GM12878 (cell line): ENCODE data around the gene RASAL2. TPM values are rescaled to one million over a fixed set of nuclear protein-coding genes. Genes with fewer than 3 reads are reported as not detected.

ENCODE experiments used
- ATAC-seq: fragments of 200-7000 bp; cut with Tn5 transposase; 3 replicates; pipeline ENCODE4 v1.9.1; 2020; ENCODE audit warnings: mild to moderate bottlenecking, moderate library complexity
- BruUV-seq: library from RNA; stranded (reverse); fragments of 400-500 nt; replicated peaks from 2 replicates; lab custom pipeline; 2021; lab: Mats Ljungman, UMichigan
- CTCF ChIA-PET: fragments of 300-600 bp; sonication (Branson Sonifier 250); formaldehyde crosslinking; extraction: SDS; loops from one replicate; lab custom pipeline; 2021; ENCODE audit warnings: inconsistent platforms; lab: Yijun Ruan, JAX
- POLR2A ChIA-PET: fragments of 350-600 bp; formaldehyde crosslinking; extraction: SDS; loops from one replicate; lab custom pipeline; 2021; ENCODE audit warnings: inconsistent platforms; lab: Charles Lee
- RAD21 ChIA-PET: fragments of 300-600 bp; sonication (Branson Sonifier 250); formaldehyde crosslinking; loops from one replicate; lab custom pipeline; 2023; ENCODE audit warnings: antibody characterized with exemption; ENCODE audit not compliant: unreplicated experiment; lab: Charles Lee
- SMC1A ChIA-PET: fragments of 300-600 bp; sonication (Branson Sonifier 250); formaldehyde crosslinking; loops from one replicate; lab custom pipeline; 2023; ENCODE audit not compliant: unreplicated experiment, uncharacterized antibody; lab: Charles Lee
- DNase-seq: peaks from one replicate; pipeline ENCODE4 v3.0.0-alpha.2; 2011; ENCODE audit warnings: low read depth, low spot score
- FAIRE-seq: peaks from 3 replicates; lab custom pipeline; 2011; peaks lifted over from hg19 to GRCh38; lab: Jason Lieb, UNC
- H2AFZ ChIP-seq: 2 replicates; pipeline ENCODE4 v1.6.0; 2011; ENCODE audit warnings: low read depth, low read length, control low read depth; ENCODE audit not compliant: control insufficient read depth
- H3K27ac ChIP-seq: 2 replicates; pipeline ENCODE4 v1.5.1; 2011; ENCODE audit warnings: control low read depth; ENCODE audit not compliant: control insufficient read depth, insufficient read depth
- H3K27me3 ChIP-seq, 2 experiments: replicated peaks in 1 of 2; 2 replicates each; pipeline versions ENCODE4 v1.6.0 to v1.6.1; 2011; ENCODE audit warnings: low read length in 1 of 2; ENCODE audit not compliant: control insufficient read depth in 2 of 2, insufficient read depth in 2 of 2
- H3K36me3 ChIP-seq, 2 experiments: 2 replicates each; pipeline ENCODE4 v1.5.1; 2011; ENCODE audit warnings: low read length in 1 of 2; ENCODE audit not compliant: control insufficient read depth in 2 of 2, insufficient read depth in 2 of 2
- H3K4me1 ChIP-seq: 2 replicates; pipeline ENCODE4 v1.6.1; 2011; ENCODE audit warnings: mild to moderate bottlenecking, low read length, moderate library complexity, mixed read lengths; ENCODE audit not compliant: control insufficient read depth, insufficient read depth
- H3K4me2 ChIP-seq: 2 replicates; pipeline ENCODE4 v1.6.0; 2011; ENCODE audit warnings: control low read depth; ENCODE audit not compliant: control insufficient read depth, insufficient read depth
- H3K4me3 ChIP-seq: fragments of 200-600 bp; sonication (generic); 2 replicates; pipeline ENCODE4 v1.5.1; 2016
- H3K79me2 ChIP-seq: 2 replicates; pipeline ENCODE4 v1.6.0; 2011; ENCODE audit warnings: low read length; ENCODE audit not compliant: control insufficient read depth, insufficient read depth
- H3K9ac ChIP-seq: 2 replicates; pipeline ENCODE4 v1.8.0; 2011; ENCODE audit warnings: low read length, control low read depth, mixed read lengths; ENCODE audit not compliant: control insufficient read depth, insufficient read depth
- H3K9me3 ChIP-seq: replicated peaks from 3 replicates; pipeline ENCODE4 v1.5.1; 2011; ENCODE audit warnings: mild to moderate bottlenecking, low read length; ENCODE audit not compliant: control insufficient read depth, insufficient read depth
- H4K20me1 ChIP-seq: 2 replicates; pipeline ENCODE4 v1.6.0; 2011; ENCODE audit not compliant: control insufficient read depth, insufficient read depth
- ATF7 ChIP-seq: fragments of 450-650 bp; IDR thresholded peaks from 2 replicates; pipeline ENCODE4 v1.6.1; 2016; ENCODE audit warnings: low read depth, mild to moderate bottlenecking
- POLR2AphosphoS5 ChIP-seq: IDR thresholded peaks from 2 replicates; pipeline ENCODE4 v1.6.1; 2011; ENCODE audit warnings: mild to moderate bottlenecking, low read length, inconsistent platforms
- RAD21 ChIP-seq: IDR thresholded peaks from 2 replicates; pipeline ENCODE4 v1.6.1; 2011; ENCODE audit warnings: mild to moderate bottlenecking, low read depth, low read length, moderate library complexity; ENCODE audit not compliant: insufficient read depth
- RUNX3 ChIP-seq: IDR thresholded peaks from 2 replicates; pipeline ENCODE4 v1.6.1; 2012; ENCODE audit warnings: low read length, inconsistent platforms
- SUZ12 ChIP-seq: fragments of 200-600 bp; sonication (generic); IDR thresholded peaks from one replicate; pipeline ENCODE4 v1.6.1; 2018; ENCODE audit warnings: antibody characterized with exemption, mild to moderate bottlenecking; ENCODE audit not compliant: unreplicated experiment
- WGBS: methylation state at CpG from one replicate; pipeline ENCODE4 v1.1.6; 2016; ENCODE audit warnings: low lambda C conversion rate; ENCODE audit not compliant: insufficient replicate concordance, insufficient coverage; ENCODE audit errors: missing lambda C conversion rate; 5-methylcytosine and 5-hydroxymethylcytosine counted together
- in situ Hi-C: fragments of 300-500 bp; cut with MboI; formaldehyde crosslinking; loops from 9 replicates; pipeline ENCODE4 v1.14.3; 2018; ENCODE audit warnings: mixed read lengths
- intact Hi-C: fragments of 100-400 bp; cut with micrococcal nuclease; formaldehyde crosslinking; loops from one replicate; pipeline ENCODE4 v1.14.2; 2022; ENCODE audit not compliant: unreplicated experiment
- polyA plus RNA-seq, 11 experiments: library from polyadenylated mRNA; depleted of rRNA in 4 of 11; unstranded in 6 of 11; stranded (reverse) in 5 of 11; fragments of >200 nt; fragmentation: Nextera tagmentation in 4 of 11; fragmentation: Illumina TruSeq in 1 of 11; extraction: Ambion mirVana in 4 of 11; extraction: Trizol in 1 of 11; gene quantifications; 1 replicate in 1 of 11; 2 replicates in 10 of 11; pipeline versions ENCODE4 v1.2.1 to v1.2.3, GENCODE V29; 2011 to 2016; ENCODE audit warnings: inconsistent platforms in 2 of 11, missing spikeins in 2 of 11, low read depth in 1 of 11
- total RNA-seq, 4 experiments: library from RNA; depleted of rRNA in 3 of 4; stranded (reverse); fragments of >200 nt in 3 of 4; fragmentation: Illumina TruSeq in 1 of 4; extraction: Trizol in 1 of 4; gene quantifications; 2 replicates each; pipeline versions ENCODE4 v1.2.1 to v1.2.3, GENCODE V29; 2013 to 2021

RASAL2 gene
- total and polyA plus RNA-seq, 10 of the 15 experiments (the other 5 are each of a cell fraction or from before 2014, with no cell fraction given), result 0.02 to 6.9 (median 0.17) TPM; not detected in 1

DNA sequence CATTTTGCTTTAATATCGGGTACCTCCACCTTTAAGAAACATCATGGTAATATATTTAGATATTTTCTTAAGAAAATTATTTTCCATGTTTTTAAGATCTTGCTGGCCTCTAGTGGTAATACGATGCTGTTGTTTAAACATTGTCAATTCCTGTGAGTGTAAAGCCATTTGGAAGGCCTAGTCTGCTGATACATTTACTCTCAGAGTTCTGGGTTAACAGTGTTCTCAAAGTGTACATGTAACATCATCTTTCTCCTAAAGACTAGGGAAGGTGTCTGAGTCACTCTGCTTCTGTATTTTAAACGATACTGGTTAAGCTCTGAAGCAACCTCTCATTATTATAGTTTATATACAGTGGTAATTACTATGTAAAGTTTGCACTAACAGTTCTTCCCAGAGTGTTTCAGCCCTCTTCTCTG lies 189.1 kb downstream of the RASAL2 start:
- H3K27me3 ChIP-seq, result no peaks in the 10 kb centered on the region
- no peak for FAIRE-seq
- CTCF ChIA-PET, result interaction anchor here (0.6 to 5.7 kb wide), 6 partner anchors 10 to 1156 kb away, joined by 3 to 31 read pairs (median 4); no protein-coding TSS in a partner anchor

GRCh38 chr1:178283409-178283808 lies 189.5 kb downstream of the RASAL2 start:
- no peaks in the 10 kb centered on the region for H3K27me3 ChIP-seq
- H4K20me1 ChIP-seq, result no peaks in the 10 kb centered on the region
- no TSS peak for BruUV-seq
- ATAC-seq, result no peak
- no peak overlapping the region for H3K4me2 ChIP-seq
- SMC1A ChIA-PET, result interaction anchor here (2.0 kb wide), 1 partner anchor 337 kb away, joined by 4 read pairs; no protein-coding TSS in a partner anchor
- H2AFZ ChIP-seq, result no peak overlapping the region
- POLR2A ChIA-PET, result no interaction called here
- no peaks in the 10 kb centered on the region for H3K36me3 ChIP-seq
- CTCF ChIA-PET, result interaction anchor here (0.6 to 5.7 kb wide), 5 partner anchors 10 to 1156 kb away, joined by 3 to 31 read pairs (median 5); no protein-coding TSS in a partner anchor
- no peak for DNase-seq
- RAD21 ChIA-PET, result no interaction called here
- intact Hi-C loops, result loop anchor here (5.0 kb wide), 1 partner anchor 336 kb away; no protein-coding TSS in a partner anchor
- WGBS, result 33% methylated on average over 5 of the region's 5 CpGs
- in situ Hi-C loops, result no loop called here
- no peaks in the 10 kb centered on the region for H3K9me3 ChIP-seq
- H3K27ac ChIP-seq, result no peak overlapping the region
- no peaks in the 10 kb centered on the region for H3K79me2 ChIP-seq
- no peak for FAIRE-seq
- H3K9ac ChIP-seq, result no peak overlapping the region
- 0 out of 2 replicates have a peak, but pooled peaks have one; percentile 8 for TF ChIP-seq RUNX3
- TF ChIP-seq ATF7, result no peak
- no peak for TF ChIP-seq SUZ12
- TF ChIP-seq, all 136 proteins: peak for 1
- Histone ChIP-seq H3K4me1 (no peaks in the 10 kb centered on the region), H3K4me3 (no peak overlapping the region)

More for the DNA sequence above, 189.1 kb downstream of the RASAL2 start:
- DNase-seq (no peak), ATAC-seq (peak; percentile 66)
- WGBS, result 15% methylated on average over 3 of the region's 3 CpGs
- H3K4me1 ChIP-seq, result no peaks in the 10 kb centered on the region
- no peak overlapping the region for H3K9ac ChIP-seq
- in situ Hi-C loops, result no loop called here
- TF ChIP-seq POLR2AphosphoS5 (no peak), RAD21 (peak; percentile 37)
- POLR2A ChIA-PET, result no interaction called here
- no peaks in the 10 kb centered on the region for H4K20me1 ChIP-seq
- RAD21 ChIA-PET, result no interaction called here
- no peak overlapping the region for H2AFZ ChIP-seq
- H3K79me2 ChIP-seq, result no peaks in the 10 kb centered on the region
- no peaks in the 10 kb centered on the region for H3K9me3 ChIP-seq
- SMC1A ChIA-PET, result interaction anchor here (0.8 to 2.6 kb wide), 3 partner anchors 95 to 336 kb away, joined by 3 to 14 read pairs (median 4); no protein-coding TSS in a partner anchor
- intact Hi-C loops, result loop anchor here (5.0 kb wide), 1 partner anchor 336 kb away; no protein-coding TSS in a partner anchor
- no peak overlapping the region for H3K27ac ChIP-seq
- H3K36me3 ChIP-seq, result no peaks in the 10 kb centered on the region
- no peak overlapping the region for H3K4me3 ChIP-seq
- no TSS peak for BruUV-seq
- no peak overlapping the region for H3K4me2 ChIP-seq
